Suppressor macrophage treated with lipopolysaccharide for 1 hour (primary cell): ENCODE measurements around the gene ACBD4.

Source experiments
- DNase-seq, 3 donors: peaks; one replicate each; pipeline ENCODE4 v3.0.0-alpha.2; 2020 to 2022

ACBD4 gene

GRCh38 chr17:45138911-45139532, 3.5 kb downstream of the ACBD4 start:
- DNase-seq, result no peak

GRCh38 chr17:45139533-45139920, 4.0 kb downstream of the ACBD4 start:
- DNase-seq, result no peak

- DNase-seq, result no peak
Measured at GRCh38 chr17:45143094-45143670, 7.7 kb downstream of the ACBD4 start.

- peak; percentile 75 to 88 (median 82) for DNase-seq
Measured at GRCh38 chr17:45143767-45144198, 8.3 kb downstream of the ACBD4 start.

- DNase-seq, result peak in 1 of 3 donors; percentile 53
Measured at GRCh38 chr17:45144199-45145034, 8.9 kb downstream of the ACBD4 start.

- no peak for DNase-seq
Measured at GRCh38 chr17:45145035-45145389, 9.5 kb downstream of the ACBD4 start.

GRCh38 chr17:45146166-45146565, 10.7 kb downstream of the ACBD4 start:
- no peak for DNase-seq

- DNase-seq, result no peak
Measured at GRCh38 chr17:45146592-45146889, 11.1 kb downstream of the ACBD4 start.

GRCh38 chr17:45146890-45147580, 11.5 kb downstream of the ACBD4 start:
- DNase-seq, result peak; percentile 69 to 84 (median 81)

GRCh38 chr17:45147581-45148182, 12.2 kb downstream of the ACBD4 start:
- peak; percentile 87 to 92 (median 92) for DNase-seq

- peak; percentile 100 for DNase-seq
Measured at GRCh38 chr17:45148183-45149036, 12.9 kb downstream of the ACBD4 start, which contains the start of gene HEXIM1. TSS of gene HEXIM1 (plus strand) at chr17:45148475. CDS start at chr17:45149191, 716 bp downstream.

GRCh38 chr17:45149037-45149668, 13.7 kb downstream of the ACBD4 start:
- peak; percentile 75 to 89 (median 76) for DNase-seq

- DNase-seq, result peak; percentile 55 to 64 (median 58)
Measured at GRCh38 chr17:45149669-45150664, 14.5 kb downstream of the ACBD4 start.

GRCh38 chr17:45150911-45151809, 15.7 kb downstream of the ACBD4 start:
- peak; percentile 58 to 74 (median 67) for DNase-seq

GRCh38 chr17:45155029-45155428, 19.5 kb downstream of the ACBD4 start:
- DNase-seq, result no peak

- DNase-seq, result no peak
Measured at GRCh38 chr17:45155483-45155882, 20.0 kb downstream of the ACBD4 start.

- no peak for DNase-seq
Measured at GRCh38 chr17:45156242-45156641, 20.8 kb downstream of the ACBD4 start.

- peak; percentile 52 to 74 (median 53) for DNase-seq
Measured at GRCh38 chr17:45160447-45161287, 25.2 kb downstream of the ACBD4 start.
